Fibroblast of the aortic adventitia (primary cell): ENCODE results near the gene PNPLA5. TPM values are rescaled to one million over a fixed set of nuclear protein-coding genes. Genes with fewer than 3 reads are reported as not detected.

ENCODE experiments used
- DNase-seq: peaks from one replicate; pipeline ENCODE4 v3.0.0-alpha.2; 2010; ENCODE audit warnings: low read depth
- H3K4me3 ChIP-seq: 2 replicates; pipeline ENCODE4 v1.5.1; 2011; ENCODE audit warnings: low read depth, mild to moderate bottlenecking, control low read depth, low read length, moderate library complexity
- total RNA-seq: library from RNA; depleted of rRNA; stranded (reverse); fragments of >200 nt; gene quantifications from 2 replicates; pipeline ENCODE4 v1.2.3, GENCODE V29; 2012; ENCODE audit warnings: low replicate concordance
- TF ChIP-seq, protein P1 (sequence below): IDR thresholded peaks from 2 replicates; pipeline ENCODE4 v1.5.1; 2011; ENCODE audit warnings: mild to moderate bottlenecking, low read length, control low read depth, inconsistent platforms; ENCODE audit not compliant: insufficient read depth

The PNPLA5 gene, protein sequence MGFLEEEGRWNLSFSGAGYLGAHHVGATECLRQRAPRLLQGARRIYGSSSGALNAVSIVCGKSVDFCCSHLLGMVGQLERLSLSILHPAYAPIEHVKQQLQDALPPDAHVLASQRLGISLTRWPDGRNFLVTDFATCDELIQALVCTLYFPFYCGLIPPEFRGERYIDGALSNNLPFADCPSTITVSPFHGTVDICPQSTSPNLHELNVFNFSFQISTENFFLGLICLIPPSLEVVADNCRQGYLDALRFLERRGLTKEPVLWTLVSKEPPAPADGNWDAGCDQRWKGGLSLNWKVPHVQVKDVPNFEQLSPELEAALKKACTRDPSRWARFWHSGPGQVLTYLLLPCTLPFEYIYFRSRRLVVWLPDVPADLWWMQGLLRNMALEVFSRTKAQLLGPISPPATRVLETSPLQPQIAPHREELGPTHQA
- not detected in 2 replicates for total RNA-seq

DNA sequence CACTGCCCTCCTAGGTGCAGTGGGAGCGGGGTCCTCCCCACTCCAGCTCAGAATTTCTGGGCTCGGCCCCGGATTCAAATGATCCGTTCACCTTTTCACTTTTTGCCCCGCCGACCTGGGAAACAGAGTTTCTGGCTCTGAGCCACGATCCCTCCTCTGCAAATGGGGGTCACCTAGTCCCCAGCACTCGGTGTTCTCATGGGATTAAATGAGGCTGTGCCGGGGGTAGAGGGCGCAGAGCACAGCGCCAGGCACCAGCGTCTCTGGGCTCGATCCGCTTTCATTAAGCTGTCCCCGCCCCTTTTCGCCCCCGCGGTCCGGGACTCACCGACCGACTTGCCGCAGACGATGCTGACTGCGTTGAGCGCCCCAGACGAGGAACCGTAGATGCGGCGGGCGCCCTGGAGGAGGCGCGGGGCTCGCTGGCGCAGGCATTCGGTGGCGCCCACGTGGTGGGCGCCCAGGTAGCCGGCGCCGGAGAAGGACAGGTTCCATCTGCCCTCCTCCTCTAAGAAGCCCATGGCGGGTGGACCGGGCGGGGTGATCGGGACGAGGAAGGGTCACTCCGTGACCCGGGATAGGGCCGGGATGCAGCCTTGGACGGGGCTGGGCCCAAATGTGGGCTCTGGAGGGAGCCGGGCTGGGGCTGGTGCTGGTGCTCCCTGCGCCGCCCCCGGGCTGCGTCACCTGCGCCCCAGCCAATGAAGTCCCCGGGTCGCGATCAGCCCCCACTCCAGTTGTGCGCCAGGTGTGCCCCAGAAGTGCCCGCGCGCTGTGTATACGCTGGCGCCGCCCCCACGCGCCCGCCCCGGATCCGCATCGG, at the start of gene PNPLA5:
PNPLA5 (minus strand) TSS at position 654 of the 823 bp plus-strand sequence; CDS start at position 521, 133 bp downstream.
- H3K4me3 ChIP-seq: peak within 1 kb of the TSS; percentile 44
- DNase-seq: no peak
- TF ChIP-seq, protein P1, sequence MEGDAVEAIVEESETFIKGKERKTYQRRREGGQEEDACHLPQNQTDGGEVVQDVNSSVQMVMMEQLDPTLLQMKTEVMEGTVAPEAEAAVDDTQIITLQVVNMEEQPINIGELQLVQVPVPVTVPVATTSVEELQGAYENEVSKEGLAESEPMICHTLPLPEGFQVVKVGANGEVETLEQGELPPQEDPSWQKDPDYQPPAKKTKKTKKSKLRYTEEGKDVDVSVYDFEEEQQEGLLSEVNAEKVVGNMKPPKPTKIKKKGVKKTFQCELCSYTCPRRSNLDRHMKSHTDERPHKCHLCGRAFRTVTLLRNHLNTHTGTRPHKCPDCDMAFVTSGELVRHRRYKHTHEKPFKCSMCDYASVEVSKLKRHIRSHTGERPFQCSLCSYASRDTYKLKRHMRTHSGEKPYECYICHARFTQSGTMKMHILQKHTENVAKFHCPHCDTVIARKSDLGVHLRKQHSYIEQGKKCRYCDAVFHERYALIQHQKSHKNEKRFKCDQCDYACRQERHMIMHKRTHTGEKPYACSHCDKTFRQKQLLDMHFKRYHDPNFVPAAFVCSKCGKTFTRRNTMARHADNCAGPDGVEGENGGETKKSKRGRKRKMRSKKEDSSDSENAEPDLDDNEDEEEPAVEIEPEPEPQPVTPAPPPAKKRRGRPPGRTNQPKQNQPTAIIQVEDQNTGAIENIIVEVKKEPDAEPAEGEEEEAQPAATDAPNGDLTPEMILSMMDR: no peak

DNA sequence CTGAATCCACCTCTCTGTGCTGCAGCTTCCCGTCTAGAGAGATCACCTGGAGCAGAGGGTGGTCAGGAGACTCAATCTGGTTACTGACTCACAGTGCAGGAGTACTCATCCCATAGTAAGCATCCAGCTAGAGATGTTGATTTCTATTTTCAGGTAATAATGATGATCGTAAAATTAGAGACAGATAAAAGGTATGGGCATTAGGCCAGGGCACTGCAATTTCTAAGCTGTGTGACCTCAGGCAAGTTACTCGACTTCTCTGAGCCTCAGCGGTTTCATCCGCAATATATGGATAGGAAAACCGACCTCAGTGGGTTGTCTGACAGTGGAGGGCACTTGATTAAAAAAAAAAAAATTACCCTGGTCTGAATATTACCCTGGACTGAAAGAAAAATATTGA, 49.6 kb upstream of the PNPLA5 start:
- TF ChIP-seq, protein P1: no peak
- no peak for DNase-seq
- H3K4me3 ChIP-seq: no peak overlapping the region

DNA sequence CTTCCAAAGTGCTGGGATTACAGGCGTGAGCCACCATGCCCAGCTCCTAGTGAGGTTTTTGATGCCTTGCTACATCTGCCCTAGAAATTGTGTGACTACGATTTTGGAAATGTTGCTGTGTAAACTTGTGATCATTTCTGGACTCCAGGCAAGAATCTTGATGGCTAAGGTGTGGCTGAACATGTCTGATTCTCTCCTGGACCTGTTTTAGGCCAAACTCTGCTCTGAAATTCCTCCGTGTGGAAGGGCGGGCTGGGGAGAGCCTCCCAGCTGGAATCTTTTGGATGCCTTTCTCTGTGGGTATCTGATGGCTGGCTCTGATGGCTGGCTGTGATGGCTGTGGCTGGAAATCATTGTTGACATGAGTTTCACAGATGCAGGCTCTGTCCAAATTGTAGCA, 40.0 kb upstream of the PNPLA5 start:
- DNase-seq: no peak
- TF ChIP-seq, protein P1: no peak
- H3K4me3 ChIP-seq: no peak overlapping the region

DNA sequence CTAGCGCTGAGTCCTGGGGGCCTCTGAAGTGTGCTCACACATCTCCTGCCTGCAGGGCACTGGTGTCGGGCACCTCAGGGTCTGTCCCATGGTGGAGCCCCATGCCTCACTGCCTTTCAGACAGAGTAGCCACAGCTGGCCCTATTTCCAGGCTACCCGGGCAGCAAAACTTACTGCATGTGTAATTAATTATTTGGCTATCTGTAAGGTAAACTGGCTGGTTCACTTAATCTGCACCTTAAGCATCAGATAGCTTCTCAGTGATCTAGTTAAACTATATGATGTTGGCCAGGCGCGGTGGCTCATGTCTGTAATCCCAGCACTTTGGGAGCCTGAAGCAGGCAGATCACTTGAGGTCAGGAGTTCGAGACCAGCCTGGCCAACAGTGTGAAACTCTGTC, 37.1 kb upstream of the PNPLA5 start:
- no peak for DNase-seq
- H3K4me3 ChIP-seq: no peak overlapping the region
- TF ChIP-seq, protein P1: no peak

DNA sequence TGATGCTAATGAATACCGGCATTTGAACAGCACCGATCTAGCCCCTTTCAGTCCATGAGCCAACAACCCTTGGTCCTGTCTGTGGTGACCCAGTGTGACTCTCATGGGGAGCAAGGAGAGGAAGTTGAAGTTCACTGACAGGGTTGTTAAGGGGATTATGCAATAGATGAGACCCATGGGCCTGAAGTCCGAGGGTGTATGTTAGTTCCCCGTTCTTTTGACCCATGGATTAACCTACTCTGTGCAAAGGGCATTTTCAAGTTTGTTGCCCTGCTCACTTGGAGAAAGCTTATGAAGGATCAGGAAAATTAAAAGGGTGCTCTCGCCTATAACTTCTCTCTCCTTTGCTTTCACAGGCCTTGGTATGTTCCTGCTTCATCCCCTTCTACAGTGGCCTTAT, 36.7 kb upstream of the PNPLA5 start:
- TF ChIP-seq, protein P1: no peak
- H3K4me3 ChIP-seq: no peak overlapping the region
- DNase-seq: no peak

DNA sequence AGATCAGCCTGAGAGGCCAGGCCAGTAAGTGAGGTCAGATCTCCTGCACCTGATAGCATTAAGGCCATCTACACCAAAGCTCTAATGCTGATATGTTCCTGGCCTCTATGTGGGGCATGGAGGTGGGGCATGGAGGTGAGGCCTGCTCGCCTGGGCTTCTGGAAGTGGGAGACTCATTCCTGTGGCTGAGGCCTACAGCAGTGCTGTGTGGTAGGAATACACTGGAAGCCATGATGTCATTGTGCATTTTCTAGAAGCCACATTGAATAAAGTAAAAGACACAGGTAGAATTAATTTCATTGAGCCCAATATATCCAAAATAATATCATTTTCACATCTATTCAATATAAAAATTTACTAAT, 34.5 kb upstream of the PNPLA5 start:
- no peak for DNase-seq
- TF ChIP-seq, protein P1: no peak
- H3K4me3 ChIP-seq: no peak overlapping the region
